ENCODE data around the gene BMP15. TPM values are rescaled to one million over a fixed set of nuclear protein-coding genes. Genes with fewer than 3 reads are reported as not detected.

The BMP15 gene
- total and polyA plus RNA-seq, 4 donors: not detected

DNA sequence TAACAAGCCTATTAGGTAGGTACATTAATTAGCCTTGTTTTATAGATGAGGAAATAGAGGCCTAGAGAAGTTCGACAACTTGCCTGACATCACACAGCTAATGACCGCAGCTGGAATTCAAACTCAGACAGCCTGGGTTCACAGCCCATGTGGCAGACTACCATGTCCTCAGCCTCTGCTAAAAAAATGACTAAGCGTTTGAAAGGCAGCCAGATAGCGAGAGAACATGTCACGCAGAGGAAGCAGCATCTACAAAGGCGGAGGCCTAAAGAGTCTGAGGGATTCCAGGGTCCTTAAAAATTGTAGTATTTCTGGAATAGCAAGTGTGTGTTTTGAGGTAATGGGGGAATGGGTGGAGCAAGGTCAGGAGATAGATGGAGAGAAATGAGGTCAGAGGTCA is 33.2 kb upstream of the BMP15 start:
- Histone ChIP-seq H3K9ac (ENCODE audit: low read depth in 1 of 2, low read length in 2 of 2) (no peak overlapping the region), H3K36me3 (ENCODE audit: control insufficient read depth in 4 of 4, insufficient read depth in 3 of 4, low read depth in 1 of 4, low read length in 3 of 4) (no peaks in the 10 kb centered on the region), H3K27ac (ENCODE audit: low read depth in 1 of 2, low read length in 2 of 2) (no peak overlapping the region), H3K4me1 (ENCODE audit: control insufficient read depth in 4 of 4, insufficient read depth in 4 of 4, low read length in 3 of 4) (no peaks in the 10 kb centered on the region), H3K4me3 (ENCODE audit: low read depth in 1 of 3, low read length in 3 of 3) (no peak overlapping the region), H3K9me3 (ENCODE audit: control insufficient read depth in 4 of 4, low read length in 3 of 4) (no peaks in the 10 kb centered on the region), H3K27me3 (ENCODE audit: control insufficient read depth in 4 of 4, insufficient read depth in 4 of 4, low read length in 3 of 4) (no peaks in the 10 kb centered on the region)
- no peak for DNase-seq (ENCODE audit: low spot score)
- WGBS: 86% methylated on average over 6 of the region's 6 CpGs
- TF ChIP-seq RAD21 (IDR thresholded peaks at IDR 0.05) (no peak), TAF1 (conservative IDR thresholded peaks at IDR 0.05) (no peak)

DNA sequence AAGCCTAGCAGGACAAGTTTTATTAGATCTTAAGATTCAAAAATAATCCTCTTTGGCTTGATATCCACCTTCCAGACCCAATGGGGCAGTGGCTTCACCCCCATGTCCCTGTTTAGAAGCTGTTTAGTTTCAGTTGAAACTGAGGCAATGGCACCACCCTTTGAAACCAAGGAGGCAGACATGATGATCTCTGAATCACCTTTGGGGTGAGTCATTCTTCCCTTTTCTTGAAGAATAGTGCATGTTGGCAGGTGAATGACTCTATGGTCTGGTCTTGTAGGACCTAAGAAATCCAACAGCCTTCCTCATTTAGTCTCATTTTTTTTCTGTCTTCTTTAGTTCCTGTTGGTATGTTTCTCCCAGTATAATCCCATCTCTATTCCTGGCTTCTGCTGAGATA is 29.5 kb upstream of the BMP15 start:
- H3K4me1 ChIP-seq (ENCODE audit: control insufficient read depth in 4 of 4, insufficient read depth in 4 of 4, low read length in 3 of 4): no peaks in the 10 kb centered on the region
- H3K27me3 ChIP-seq (ENCODE audit: control insufficient read depth in 4 of 4, insufficient read depth in 4 of 4, low read length in 3 of 4): no peaks in the 10 kb centered on the region
- no peaks in the 10 kb centered on the region for H3K36me3 ChIP-seq (ENCODE audit: control insufficient read depth in 4 of 4, insufficient read depth in 3 of 4, low read depth in 1 of 4, low read length in 3 of 4)
- H3K9me3 ChIP-seq (ENCODE audit: control insufficient read depth in 4 of 4, low read length in 3 of 4): no peaks in the 10 kb centered on the region
- DNase-seq (ENCODE audit: low spot score): no peak
- no peak for TF ChIP-seq YY1 (IDR thresholded peaks at IDR 0.05)
- TF ChIP-seq HNF4A (conservative IDR thresholded peaks at IDR 0.05): no peak
- TF ChIP-seq, protein P1, sequence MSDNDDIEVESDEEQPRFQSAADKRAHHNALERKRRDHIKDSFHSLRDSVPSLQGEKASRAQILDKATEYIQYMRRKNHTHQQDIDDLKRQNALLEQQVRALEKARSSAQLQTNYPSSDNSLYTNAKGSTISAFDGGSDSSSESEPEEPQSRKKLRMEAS (IDR thresholded peaks at IDR 0.05): no peak
- no peak overlapping the region for H3K4me3 ChIP-seq (ENCODE audit: low read depth in 1 of 3, low read length in 3 of 3)
- H3K27ac ChIP-seq (ENCODE audit: low read depth in 1 of 2, low read length in 2 of 2): no peak overlapping the region
- H3K9ac ChIP-seq (ENCODE audit: low read depth in 1 of 2, low read length in 2 of 2): no peak overlapping the region

DNA sequence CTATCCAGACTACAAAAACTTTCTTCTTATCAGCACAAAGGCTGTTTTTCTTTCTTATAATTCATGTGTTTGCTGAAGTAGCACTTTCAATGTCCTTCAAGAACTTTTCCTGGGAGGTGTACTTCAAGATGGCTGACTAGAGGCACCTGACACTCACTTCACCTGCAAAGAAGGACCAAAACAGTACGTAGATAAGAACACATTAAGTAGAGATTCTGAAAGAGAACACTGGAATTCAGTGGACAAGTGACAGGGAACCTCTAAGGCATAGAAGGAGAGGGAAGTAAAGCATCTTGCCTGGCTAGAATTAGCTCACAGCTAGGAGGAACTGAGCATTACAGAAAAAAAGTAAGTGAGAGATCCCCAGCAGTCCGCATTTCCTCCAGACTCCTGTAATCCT is 21.7 kb upstream of the BMP15 start:
- Histone ChIP-seq H3K9me3 (ENCODE audit: control insufficient read depth in 4 of 4, low read length in 3 of 4) (peaks cover 0 to 1% (median 0%) of the 10 kb centered on the region in 4 donors), H3K9ac (ENCODE audit: low read depth in 1 of 2, low read length in 2 of 2) (no peak overlapping the region), H3K36me3 (ENCODE audit: control insufficient read depth in 4 of 4, insufficient read depth in 3 of 4, low read depth in 1 of 4, low read length in 3 of 4) (no peaks in the 10 kb centered on the region), H3K4me1 (ENCODE audit: control insufficient read depth in 4 of 4, insufficient read depth in 4 of 4, low read length in 3 of 4) (no peaks in the 10 kb centered on the region), H3K27ac (ENCODE audit: low read depth in 1 of 2, low read length in 2 of 2) (no peak overlapping the region), H3K4me3 (ENCODE audit: low read depth in 1 of 3, low read length in 3 of 3) (no peak overlapping the region), H3K27me3 (ENCODE audit: control insufficient read depth in 4 of 4, insufficient read depth in 4 of 4, low read length in 3 of 4) (no peaks in the 10 kb centered on the region)
- 94% methylated on average over 2 of the region's 2 CpGs for WGBS
- TF ChIP-seq TAF1 (conservative IDR thresholded peaks at IDR 0.05): no peak
- TF ChIP-seq NR2F2 (IDR thresholded peaks at IDR 0.05): no peak
- TF ChIP-seq, protein P2, sequence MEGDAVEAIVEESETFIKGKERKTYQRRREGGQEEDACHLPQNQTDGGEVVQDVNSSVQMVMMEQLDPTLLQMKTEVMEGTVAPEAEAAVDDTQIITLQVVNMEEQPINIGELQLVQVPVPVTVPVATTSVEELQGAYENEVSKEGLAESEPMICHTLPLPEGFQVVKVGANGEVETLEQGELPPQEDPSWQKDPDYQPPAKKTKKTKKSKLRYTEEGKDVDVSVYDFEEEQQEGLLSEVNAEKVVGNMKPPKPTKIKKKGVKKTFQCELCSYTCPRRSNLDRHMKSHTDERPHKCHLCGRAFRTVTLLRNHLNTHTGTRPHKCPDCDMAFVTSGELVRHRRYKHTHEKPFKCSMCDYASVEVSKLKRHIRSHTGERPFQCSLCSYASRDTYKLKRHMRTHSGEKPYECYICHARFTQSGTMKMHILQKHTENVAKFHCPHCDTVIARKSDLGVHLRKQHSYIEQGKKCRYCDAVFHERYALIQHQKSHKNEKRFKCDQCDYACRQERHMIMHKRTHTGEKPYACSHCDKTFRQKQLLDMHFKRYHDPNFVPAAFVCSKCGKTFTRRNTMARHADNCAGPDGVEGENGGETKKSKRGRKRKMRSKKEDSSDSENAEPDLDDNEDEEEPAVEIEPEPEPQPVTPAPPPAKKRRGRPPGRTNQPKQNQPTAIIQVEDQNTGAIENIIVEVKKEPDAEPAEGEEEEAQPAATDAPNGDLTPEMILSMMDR (IDR thresholded peaks at IDR 0.05; ENCODE audit: low read depth, low read length, missing input control): no peak
- TF ChIP-seq GABPA (IDR thresholded peaks at IDR 0.05 in 1 of 2, conservative IDR thresholded peaks at IDR 0.05 in 1 of 2): no peak
- no peak for TF ChIP-seq SP1 (IDR thresholded peaks at IDR 0.05)
- TF ChIP-seq HNF4G (IDR thresholded peaks at IDR 0.05): no peak
- TF ChIP-seq, protein P3, sequence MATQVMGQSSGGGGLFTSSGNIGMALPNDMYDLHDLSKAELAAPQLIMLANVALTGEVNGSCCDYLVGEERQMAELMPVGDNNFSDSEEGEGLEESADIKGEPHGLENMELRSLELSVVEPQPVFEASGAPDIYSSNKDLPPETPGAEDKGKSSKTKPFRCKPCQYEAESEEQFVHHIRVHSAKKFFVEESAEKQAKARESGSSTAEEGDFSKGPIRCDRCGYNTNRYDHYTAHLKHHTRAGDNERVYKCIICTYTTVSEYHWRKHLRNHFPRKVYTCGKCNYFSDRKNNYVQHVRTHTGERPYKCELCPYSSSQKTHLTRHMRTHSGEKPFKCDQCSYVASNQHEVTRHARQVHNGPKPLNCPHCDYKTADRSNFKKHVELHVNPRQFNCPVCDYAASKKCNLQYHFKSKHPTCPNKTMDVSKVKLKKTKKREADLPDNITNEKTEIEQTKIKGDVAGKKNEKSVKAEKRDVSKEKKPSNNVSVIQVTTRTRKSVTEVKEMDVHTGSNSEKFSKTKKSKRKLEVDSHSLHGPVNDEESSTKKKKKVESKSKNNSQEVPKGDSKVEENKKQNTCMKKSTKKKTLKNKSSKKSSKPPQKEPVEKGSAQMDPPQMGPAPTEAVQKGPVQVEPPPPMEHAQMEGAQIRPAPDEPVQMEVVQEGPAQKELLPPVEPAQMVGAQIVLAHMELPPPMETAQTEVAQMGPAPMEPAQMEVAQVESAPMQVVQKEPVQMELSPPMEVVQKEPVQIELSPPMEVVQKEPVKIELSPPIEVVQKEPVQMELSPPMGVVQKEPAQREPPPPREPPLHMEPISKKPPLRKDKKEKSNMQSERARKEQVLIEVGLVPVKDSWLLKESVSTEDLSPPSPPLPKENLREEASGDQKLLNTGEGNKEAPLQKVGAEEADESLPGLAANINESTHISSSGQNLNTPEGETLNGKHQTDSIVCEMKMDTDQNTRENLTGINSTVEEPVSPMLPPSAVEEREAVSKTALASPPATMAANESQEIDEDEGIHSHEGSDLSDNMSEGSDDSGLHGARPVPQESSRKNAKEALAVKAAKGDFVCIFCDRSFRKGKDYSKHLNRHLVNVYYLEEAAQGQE (IDR thresholded peaks at IDR 0.05): no peak
- no peak for TF ChIP-seq RAD21 (IDR thresholded peaks at IDR 0.05)
- TF ChIP-seq, protein P4, sequence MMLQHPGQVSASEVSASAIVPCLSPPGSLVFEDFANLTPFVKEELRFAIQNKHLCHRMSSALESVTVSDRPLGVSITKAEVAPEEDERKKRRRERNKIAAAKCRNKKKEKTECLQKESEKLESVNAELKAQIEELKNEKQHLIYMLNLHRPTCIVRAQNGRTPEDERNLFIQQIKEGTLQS (IDR thresholded peaks at IDR 0.05): no peak
- TF ChIP-seq, protein P5, sequence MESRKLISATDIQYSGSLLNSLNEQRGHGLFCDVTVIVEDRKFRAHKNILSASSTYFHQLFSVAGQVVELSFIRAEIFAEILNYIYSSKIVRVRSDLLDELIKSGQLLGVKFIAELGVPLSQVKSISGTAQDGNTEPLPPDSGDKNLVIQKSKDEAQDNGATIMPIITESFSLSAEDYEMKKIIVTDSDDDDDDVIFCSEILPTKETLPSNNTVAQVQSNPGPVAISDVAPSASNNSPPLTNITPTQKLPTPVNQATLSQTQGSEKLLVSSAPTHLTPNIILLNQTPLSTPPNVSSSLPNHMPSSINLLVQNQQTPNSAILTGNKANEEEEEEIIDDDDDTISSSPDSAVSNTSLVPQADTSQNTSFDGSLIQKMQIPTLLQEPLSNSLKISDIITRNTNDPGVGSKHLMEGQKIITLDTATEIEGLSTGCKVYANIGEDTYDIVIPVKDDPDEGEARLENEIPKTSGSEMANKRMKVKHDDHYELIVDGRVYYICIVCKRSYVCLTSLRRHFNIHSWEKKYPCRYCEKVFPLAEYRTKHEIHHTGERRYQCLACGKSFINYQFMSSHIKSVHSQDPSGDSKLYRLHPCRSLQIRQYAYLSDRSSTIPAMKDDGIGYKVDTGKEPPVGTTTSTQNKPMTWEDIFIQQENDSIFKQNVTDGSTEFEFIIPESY (IDR thresholded peaks at IDR 0.05): no peak
- no peak for TF ChIP-seq EGR1 (IDR thresholded peaks at IDR 0.05; ENCODE audit: low read depth in 2 of 2)
- no peak for TF ChIP-seq JUND (IDR thresholded peaks at IDR 0.05)
- TF ChIP-seq, protein P1 (IDR thresholded peaks at IDR 0.05): no peak
- TF ChIP-seq HNF4A (conservative IDR thresholded peaks at IDR 0.05): no peak
- DNase-seq (ENCODE audit: low spot score): no peak
